HG03565 (cell line): ENCODE data around the gene FLVCR1.
A peak's percentile ranks its signal among the peaks of the same experiment; 100 is the strongest.
"Not testable (repeated sequence)": the region's sequence is repeated elsewhere in the genome, so short reads cannot be mapped to it uniquely, and the experiment has no call there.

Source experiments
- ATAC-seq: cut with Tn5 transposase; IDR thresholded peaks from one replicate; pipeline ENCODE4 v1.9.1; 2021; ENCODE audit warnings: mild to moderate bottlenecking, moderate library complexity; ENCODE audit not compliant: unreplicated experiment

FLVCR1 gene

DNA sequence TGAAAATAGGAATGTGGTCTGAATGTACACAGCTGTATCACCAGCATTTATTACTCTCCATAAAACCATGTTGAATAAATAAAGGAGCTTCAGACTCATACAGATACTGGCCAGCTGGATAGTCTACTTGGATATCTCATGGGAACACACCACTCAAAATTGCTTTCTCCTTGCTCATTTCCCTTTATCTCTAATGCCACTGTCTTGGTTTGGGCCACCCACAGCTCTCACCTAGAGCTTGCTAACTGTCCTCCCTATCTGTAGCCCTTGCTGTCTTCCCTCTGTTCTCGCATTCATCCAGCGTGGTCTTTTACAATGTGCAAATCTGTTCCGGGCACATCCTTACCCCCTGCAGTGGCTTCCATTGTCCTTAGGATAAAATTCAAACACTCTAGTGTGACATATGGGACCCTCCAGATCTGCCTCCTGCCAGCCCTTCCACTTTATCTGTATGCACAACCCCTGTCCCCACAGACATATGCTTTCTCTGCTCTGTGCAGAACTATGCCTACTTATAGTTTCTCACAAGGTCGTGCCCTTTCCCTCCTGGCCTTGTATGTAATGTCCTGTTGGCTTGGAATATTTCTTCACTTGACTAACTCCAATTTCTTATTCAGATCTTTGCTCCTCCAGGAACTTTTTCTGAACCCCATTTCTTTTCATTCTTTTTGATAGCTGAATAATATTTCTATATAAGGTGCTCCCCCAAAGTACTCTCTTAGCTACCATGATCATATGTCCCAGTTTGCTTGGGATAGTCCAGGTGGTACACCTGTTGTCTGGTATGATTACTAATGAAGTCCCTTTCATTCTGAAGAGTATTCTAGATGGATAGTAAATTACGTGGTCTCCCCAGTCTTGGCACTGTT is 2.9 kb downstream of the FLVCR1 start:
- no peak for ATAC-seq

DNA sequence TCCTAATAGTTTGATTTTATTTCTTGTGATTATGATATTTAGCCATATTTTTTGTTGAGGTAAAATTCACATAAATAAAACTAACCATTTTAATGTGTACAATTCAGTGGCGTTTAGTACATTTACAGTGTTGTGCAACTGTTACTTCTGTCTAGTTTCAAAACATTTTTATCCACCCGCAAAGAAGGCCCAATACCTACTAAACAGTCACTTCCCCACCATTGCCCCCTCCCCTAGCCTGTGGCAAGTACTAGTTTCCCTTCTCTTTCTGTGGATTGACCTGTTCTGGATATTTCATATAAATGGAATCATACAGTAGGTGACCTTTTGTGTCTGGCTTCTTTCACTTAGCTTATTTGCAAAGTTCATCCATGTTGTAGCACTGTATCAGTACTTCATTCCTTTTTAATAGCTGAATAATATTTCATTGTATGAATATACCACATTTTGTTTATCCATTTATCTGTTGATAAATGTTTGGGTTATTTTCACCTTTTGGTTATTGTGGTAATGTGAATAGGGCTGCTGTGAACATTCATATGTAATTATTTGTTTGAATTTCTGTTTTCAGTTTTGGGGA is 4.1 kb downstream of the FLVCR1 start:
- ATAC-seq = no peak

DNA sequence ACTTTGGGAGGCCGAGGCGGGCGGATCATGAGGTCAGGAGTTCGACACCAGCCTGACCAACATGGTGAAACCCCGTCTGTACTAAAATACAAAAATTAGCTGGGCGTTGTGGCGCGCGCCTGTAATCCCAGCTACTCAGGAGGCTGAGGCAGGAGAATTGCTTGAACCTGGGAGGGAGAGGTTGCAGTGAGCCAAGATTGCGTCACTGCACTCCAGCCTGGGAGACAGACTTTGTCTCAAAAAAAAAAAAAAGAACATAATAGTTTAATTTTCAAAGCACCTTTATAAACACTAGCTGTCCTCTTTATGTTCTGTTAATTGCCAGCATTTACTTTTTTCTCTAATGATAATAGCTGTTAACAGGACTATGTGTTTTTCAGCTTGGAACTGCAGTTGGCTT is 5.3 kb downstream of the FLVCR1 start:
- not testable (repeated sequence) for ATAC-seq

GRCh38 chr1:212864201-212864600 is 6.1 kb downstream of the FLVCR1 start:
- no peak for ATAC-seq

DNA sequence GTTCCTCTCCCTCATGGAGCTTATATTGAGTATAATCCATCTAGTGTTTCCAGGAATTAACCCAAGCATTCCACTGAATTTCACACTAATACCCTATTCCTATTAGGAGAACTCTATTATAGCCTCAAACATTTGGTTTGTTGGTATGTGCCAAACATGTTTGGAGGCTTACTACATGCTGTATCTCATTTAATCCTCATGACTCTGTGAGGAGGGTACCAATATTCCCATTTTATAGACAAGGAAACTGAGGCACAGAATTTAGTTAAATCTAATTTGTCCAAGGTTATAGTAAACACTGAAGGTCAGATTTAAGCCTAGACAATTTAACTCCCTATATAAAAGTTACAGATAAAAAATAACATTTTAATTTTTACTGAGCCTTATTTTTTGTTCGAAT is 9.1 kb downstream of the FLVCR1 start:
- ATAC-seq = no peak

GRCh38 chr1:212871976-212872375 is 13.9 kb downstream of the FLVCR1 start:
- no peak for ATAC-seq

DNA sequence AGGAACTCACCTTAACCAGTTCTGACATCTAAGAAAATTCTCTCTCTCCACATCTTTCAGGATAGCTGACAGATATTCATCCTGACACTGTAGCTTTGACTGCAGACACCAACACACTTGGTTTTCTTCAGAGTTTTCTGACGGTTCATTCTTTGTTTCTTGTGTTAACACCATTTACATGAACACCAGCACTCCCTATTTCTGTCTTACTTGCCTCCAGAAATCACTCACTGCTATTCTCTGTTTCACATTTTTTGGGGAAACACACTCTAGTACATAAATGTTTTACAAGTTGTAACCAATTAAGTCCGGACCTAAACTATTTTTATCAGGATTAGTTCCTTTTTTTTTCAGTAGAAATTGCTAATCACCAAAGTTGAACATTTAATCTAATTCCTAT is 15.4 kb downstream of the FLVCR1 start:
- ATAC-seq = peak; percentile 85

- no peak for ATAC-seq
Measured at GRCh38 chr1:212878418-212878817, 20.3 kb downstream of the FLVCR1 start.

DNA sequence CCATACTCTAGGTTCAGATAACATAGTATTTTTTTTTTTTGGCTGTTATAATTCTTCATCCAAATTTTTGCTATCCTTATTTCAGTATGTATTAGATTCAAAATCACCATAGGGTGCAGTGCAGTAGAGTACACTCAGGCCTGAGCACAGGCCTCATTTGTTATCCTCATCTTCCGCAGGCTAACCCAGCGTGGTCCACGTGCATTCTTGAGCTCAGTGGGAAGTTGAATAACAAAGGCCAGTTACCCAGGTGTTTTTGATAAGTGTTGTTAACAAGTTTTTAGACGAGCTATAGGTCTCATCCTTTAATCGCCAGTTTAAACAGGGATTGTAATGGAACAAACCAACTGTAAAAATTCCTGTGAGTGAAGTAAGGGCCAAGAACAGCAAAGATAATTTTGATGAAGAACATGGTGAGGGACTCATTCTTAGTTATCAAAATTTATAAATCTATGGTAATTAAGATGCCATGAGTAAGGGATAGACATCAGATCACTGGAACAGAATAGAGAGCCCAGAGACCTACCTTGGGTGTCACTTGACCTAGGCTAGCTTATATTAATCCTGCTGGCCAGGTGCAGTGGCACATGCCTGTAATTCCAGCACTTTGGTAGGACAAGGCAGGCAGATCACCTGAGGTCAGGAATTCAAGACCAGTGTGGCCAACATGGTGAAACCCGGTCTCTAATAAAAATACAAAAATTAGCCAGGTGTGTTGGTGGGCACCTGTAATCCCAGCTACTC is 22.0 kb downstream of the FLVCR1 start:
- no peak for ATAC-seq

GRCh38 chr1:212884592-212884991 is 26.5 kb downstream of the FLVCR1 start:
- ATAC-seq = no peak

DNA sequence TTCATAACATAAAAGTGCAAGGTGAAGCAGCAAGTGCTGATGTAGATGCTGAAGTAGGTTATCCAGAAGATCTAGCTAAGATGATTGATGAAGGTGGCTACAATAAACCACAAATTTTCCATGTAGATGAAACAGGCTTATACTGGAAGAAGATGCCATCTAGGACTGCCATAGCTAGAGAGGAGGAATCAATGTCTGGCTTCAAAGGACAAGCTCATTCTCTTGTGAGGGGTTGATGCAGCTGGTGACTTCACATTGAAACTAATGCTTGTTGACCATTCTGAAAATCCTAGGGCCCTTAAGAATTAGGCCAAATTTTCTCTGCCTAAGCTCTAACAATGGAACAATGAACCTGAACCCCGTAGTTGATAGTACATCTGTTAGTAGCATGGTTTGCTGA is 34.0 kb downstream of the FLVCR1 start:
- ATAC-seq = no peak

GRCh38 chr1:212899845-212900244 is 41.8 kb downstream of the FLVCR1 start:
- ATAC-seq = no peak

GRCh38 chr1:212901290-212901689 is 43.2 kb downstream of the FLVCR1 start:
- no peak for ATAC-seq

GRCh38 chr1:212902054-212902453 is 44.0 kb downstream of the FLVCR1 start:
- ATAC-seq = no peak

DNA sequence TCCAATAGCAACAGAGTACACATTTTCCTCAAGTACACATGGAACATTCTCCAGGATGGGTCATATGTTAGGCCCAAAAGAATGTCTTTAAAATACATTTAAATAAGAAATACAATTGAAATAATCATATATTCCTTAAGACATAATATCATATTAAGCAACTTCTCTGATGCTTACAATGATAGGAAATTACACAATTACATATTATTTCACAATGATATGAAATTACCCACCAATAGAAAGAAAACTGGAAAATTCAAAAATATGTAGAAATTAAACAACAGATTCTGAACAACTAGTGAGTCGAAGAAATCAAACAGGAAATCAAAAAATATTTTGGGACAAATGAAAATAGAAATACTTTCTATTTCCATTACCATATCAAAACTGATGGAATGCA is 45.6 kb downstream of the FLVCR1 start:
- no peak for ATAC-seq

DNA sequence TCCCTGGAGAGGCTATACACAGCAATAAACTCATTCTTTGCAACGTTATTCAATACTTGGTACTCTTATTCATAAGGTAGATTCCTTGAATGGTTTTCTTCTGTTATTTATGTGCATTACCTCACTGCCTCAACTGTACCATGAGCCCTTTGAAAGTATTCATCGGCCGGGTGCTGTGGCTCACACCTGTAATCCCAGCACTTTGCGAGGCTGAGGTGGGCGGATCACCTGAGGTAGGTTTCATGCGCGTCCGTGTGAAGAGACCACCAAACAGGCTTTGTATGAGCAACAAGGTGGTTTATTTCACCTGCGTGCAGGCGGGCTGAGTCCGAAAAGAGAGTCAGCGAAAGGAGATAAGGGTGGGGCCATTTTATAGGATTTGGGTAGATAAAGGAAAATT is 50.0 kb downstream of the FLVCR1 start:
- ATAC-seq = not testable (repeated sequence)

- ATAC-seq = no peak
Measured at GRCh38 chr1:212908971-212909370, 50.9 kb downstream of the FLVCR1 start.

GRCh38 chr1:212909652-212910063 is 51.6 kb downstream of the FLVCR1 start:
- no peak for ATAC-seq

DNA sequence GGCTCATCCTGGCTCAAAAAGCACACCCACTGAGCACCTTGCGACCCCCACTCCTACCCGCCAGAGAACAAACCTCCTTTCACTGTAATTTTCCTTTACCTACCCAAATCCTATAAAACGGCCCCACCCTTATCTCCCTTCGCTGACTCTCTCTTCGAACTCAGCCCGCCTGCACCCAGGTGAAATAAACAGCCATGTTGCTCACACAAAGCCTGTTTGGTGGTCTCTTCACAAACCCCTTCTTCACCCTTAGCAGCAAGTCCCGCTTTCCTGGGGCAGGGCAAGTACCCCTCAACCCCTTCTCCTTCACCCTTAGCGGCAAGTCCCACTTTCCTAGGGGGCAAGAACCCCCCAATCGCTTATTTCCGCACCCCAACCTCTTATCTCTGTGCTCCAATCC is 52.1 kb downstream of the FLVCR1 start:
- not testable (repeated sequence) for ATAC-seq

DNA sequence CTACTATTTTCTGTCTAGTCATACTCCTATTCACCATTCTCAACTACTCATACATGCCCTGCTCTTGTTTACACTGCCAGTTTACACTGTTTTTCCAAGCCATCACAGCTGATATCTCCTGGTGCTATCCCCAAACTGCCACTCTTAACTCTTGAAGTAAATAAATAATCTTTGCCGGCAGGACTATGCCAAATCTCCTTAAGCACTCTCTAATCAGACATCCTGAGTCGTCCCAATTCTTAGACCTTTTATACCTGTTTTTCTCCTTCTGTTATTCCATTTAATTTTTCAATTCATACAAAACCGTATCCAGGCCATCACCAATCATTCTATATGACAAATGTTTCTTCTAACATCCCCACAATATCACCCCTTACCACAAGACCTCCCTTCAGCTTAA is 55.6 kb downstream of the FLVCR1 start:
- ATAC-seq = not testable (repeated sequence)

DNA sequence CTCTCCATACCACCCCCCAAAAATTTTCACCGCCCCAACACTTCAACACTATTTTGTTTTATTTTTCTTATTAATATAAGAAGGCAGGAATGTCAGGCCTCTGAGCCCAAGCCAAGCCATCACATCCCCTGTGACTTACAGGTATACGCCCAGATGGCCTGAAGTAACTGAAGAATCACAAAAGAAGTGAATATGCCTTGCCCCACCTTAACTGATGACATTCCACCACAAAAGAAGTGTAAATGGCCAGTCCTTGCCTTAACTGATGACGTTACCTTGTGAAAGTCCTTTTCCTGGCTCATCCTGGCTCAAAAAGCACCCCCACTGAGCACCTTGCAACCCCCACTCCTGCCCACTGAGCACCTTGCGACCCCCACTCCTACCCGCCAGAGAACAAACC is 56.0 kb downstream of the FLVCR1 start:
- ATAC-seq = not testable (repeated sequence)

DNA sequence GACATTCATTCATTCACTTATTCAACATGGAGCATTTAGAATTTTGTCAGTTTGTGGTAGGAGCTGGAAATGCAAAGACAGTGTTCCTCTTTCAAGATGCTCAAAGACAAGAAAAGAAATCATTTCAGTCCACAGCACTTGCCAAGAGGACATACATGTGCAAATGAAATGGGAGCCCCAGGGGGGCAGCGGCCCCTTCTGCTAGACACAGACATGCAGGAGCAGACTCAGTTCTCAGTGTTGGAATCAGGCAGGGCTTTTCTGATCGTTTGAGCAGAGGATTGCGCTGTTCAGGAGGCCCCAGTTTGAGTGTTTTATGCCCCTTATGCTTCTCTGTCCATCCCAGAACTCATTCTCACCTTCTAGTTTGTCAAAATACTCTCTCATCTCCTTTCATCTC is 56.7 kb downstream of the FLVCR1 start:
- ATAC-seq = no peak
